Liver (tissue), 9 donors: ENCODE data around the gene KRT86. TPM values are rescaled to one million over a fixed set of nuclear protein-coding genes. Genes with fewer than 3 reads are reported as not detected.

Experiments
- DNase-seq: peaks from one replicate; pipeline ENCODE4 v3.0.0-alpha.2; 2017; ENCODE audit warnings: low spot score
- H3K27ac ChIP-seq, 2 donors: one replicate each; pipeline ENCODE4 v1.7.0; 2013; ENCODE audit warnings: inconsistent platforms in 2 of 2, low read length in 2 of 2, control low read depth in 1 of 2, low read depth in 1 of 2, mild to moderate bottlenecking in 1 of 2
- H3K27me3 ChIP-seq, 4 donors: one replicate each; pipeline versions ENCODE4 v1.6.1 to v1.7.0; 2013; ENCODE audit warnings: low read length in 3 of 4, inconsistent platforms in 1 of 4, mild to moderate bottlenecking in 1 of 4, moderate library complexity in 1 of 4; ENCODE audit not compliant: control insufficient read depth in 4 of 4, insufficient read depth in 4 of 4
- H3K36me3 ChIP-seq, 4 donors: one replicate each; pipeline versions ENCODE4 v1.6.1 to v1.7.0; 2013; ENCODE audit warnings: low read length in 3 of 4, mild to moderate bottlenecking in 3 of 4, low read depth in 1 of 4, moderate library complexity in 1 of 4; ENCODE audit not compliant: control insufficient read depth in 4 of 4, insufficient read depth in 3 of 4
- H3K4me1 ChIP-seq, 4 donors: one replicate each; pipeline versions ENCODE4 v1.6.1 to v1.7.0; 2013; ENCODE audit warnings: low read length in 3 of 4, mild to moderate bottlenecking in 3 of 4, moderate library complexity in 1 of 4; ENCODE audit not compliant: control insufficient read depth in 4 of 4, insufficient read depth in 4 of 4
- H3K4me3 ChIP-seq, 3 donors: one replicate each; pipeline versions ENCODE4 v1.6.1 to v1.7.0; 2013; ENCODE audit warnings: low read length in 3 of 3, control low read depth in 1 of 3, low read depth in 1 of 3, mild to moderate bottlenecking in 1 of 3
- H3K9ac ChIP-seq, 2 donors: one replicate each; pipeline ENCODE4 v1.7.0; 2013; ENCODE audit warnings: low read length in 2 of 2, mild to moderate bottlenecking in 2 of 2, moderate library complexity in 2 of 2, control low read depth in 1 of 2, low read depth in 1 of 2
- H3K9me3 ChIP-seq, 4 donors: one replicate each; pipeline versions ENCODE4 v1.6.1 to v1.7.0; 2013; ENCODE audit warnings: low read length in 3 of 4; ENCODE audit not compliant: control insufficient read depth in 4 of 4
- EGR1 ChIP-seq, 2 donors: IDR thresholded peaks; 2 replicates each; pipeline ENCODE4 v1.6.1; 2016 to 2018; ENCODE audit warnings: antibody characterized with exemption in 2 of 2, low read depth in 2 of 2
- FOXA1 ChIP-seq: IDR thresholded peaks from 2 replicates; pipeline ENCODE4 v1.6.1; 2016; ENCODE audit warnings: antibody characterized with exemption
- FOXA2 ChIP-seq: IDR thresholded peaks from 2 replicates; pipeline ENCODE4 v1.6.1; 2016; ENCODE audit warnings: antibody characterized with exemption
- GABPA ChIP-seq, 2 donors: IDR thresholded peaks in 1 of 2; conservative IDR thresholded peaks in 1 of 2; 2 replicates each; pipeline ENCODE4 v1.6.1; 2016; ENCODE audit warnings: antibody characterized with exemption in 2 of 2, mild to moderate bottlenecking in 1 of 2, moderate library complexity in 1 of 2
- HNF4A ChIP-seq, 2 donors: conservative IDR thresholded peaks; 2 replicates each; pipeline ENCODE4 v1.6.1; 2016; ENCODE audit warnings: antibody characterized with exemption in 2 of 2, mild to moderate bottlenecking in 2 of 2
- HNF4G ChIP-seq: IDR thresholded peaks from 2 replicates; pipeline ENCODE4 v1.6.1; 2016; ENCODE audit warnings: antibody characterized with exemption
- JUND ChIP-seq, 2 donors: IDR thresholded peaks; 2 replicates each; pipeline ENCODE4 v1.6.1; 2016; ENCODE audit warnings: antibody characterized with exemption in 2 of 2
- NR2F2 ChIP-seq: IDR thresholded peaks from 2 replicates; pipeline ENCODE4 v1.6.1; 2016; ENCODE audit warnings: antibody characterized with exemption
- RAD21 ChIP-seq, 2 donors: IDR thresholded peaks; 2 replicates each; pipeline ENCODE4 v1.6.1; 2016; ENCODE audit warnings: antibody characterized with exemption in 2 of 2, mild to moderate bottlenecking in 2 of 2
- RXRA ChIP-seq, 2 donors: IDR thresholded peaks; 2 replicates each; pipeline ENCODE4 v1.6.1; 2017 to 2018; ENCODE audit warnings: antibody characterized with exemption in 2 of 2, mild to moderate bottlenecking in 1 of 2
- SP1 ChIP-seq: IDR thresholded peaks from 2 replicates; pipeline ENCODE4 v1.6.1; 2018; ENCODE audit warnings: antibody characterized with exemption, mild to moderate bottlenecking
- TAF1 ChIP-seq: conservative IDR thresholded peaks from 2 replicates; pipeline ENCODE4 v1.6.1; 2016; ENCODE audit warnings: antibody characterized with exemption, mild to moderate bottlenecking
- WGBS: extraction: QIAGEN DNeasy Blood & Tissue Kit; methylation state at CpG from one replicate; pipeline ENCODE4 v1.1.7; 2013; 5-methylcytosine and 5-hydroxymethylcytosine counted together
- polyA plus RNA-seq, 2 donors: library from polyadenylated mRNA; stranded (reverse) in 1 of 2; unstranded in 1 of 2; fragments of 200-250 nt in 1 of 2; fragments of >200 nt in 1 of 2; fragmentation: Nextera tagmentation in 1 of 2; extraction: Ambion mirVana in 1 of 2; gene quantifications; one replicate each; pipeline versions ENCODE4 v1.2.1 to v1.2.3, GENCODE V29; 2013 to 2015
- total RNA-seq, 2 donors: library from RNA; depleted of rRNA; stranded (reverse); fragments of >200 nt; gene quantifications; one replicate each; pipeline ENCODE4 v1.2.3, GENCODE V29; 2014
- TF ChIP-seq, protein P1 (sequence below): IDR thresholded peaks from 2 replicates; pipeline ENCODE4 v1.6.1; 2016; ENCODE audit warnings: antibody characterized with exemption, mild to moderate bottlenecking
- TF ChIP-seq, protein P2 (sequence below): fragments of 150-350 bp; IDR thresholded peaks from 2 replicates; pipeline ENCODE4 v1.5.1; 2017; ENCODE audit warnings: improper control_type of control experiment, low read depth, low read length; ENCODE audit not compliant: missing input control
- TF ChIP-seq, protein P3 (sequence below): IDR thresholded peaks from 2 replicates; pipeline ENCODE4 v1.6.1; 2016; ENCODE audit warnings: antibody characterized with exemption
- TF ChIP-seq, protein P4 (sequence below): IDR thresholded peaks from 2 replicates; pipeline ENCODE4 v1.6.1; 2016; ENCODE audit warnings: antibody characterized with exemption
- TF ChIP-seq, protein P5 (sequence below): IDR thresholded peaks from 2 replicates; pipeline ENCODE4 v1.6.1; 2016; ENCODE audit warnings: antibody characterized with exemption
- donor health status: healthy.
- donor health status: healthy.
- donor health status: healthy.
- donor health status: healthy.
- donor health status: healthy.

KRT86 gene
- total and polyA plus RNA-seq, 4 donors, result 0.08 TPM; not detected in 3

DNA sequence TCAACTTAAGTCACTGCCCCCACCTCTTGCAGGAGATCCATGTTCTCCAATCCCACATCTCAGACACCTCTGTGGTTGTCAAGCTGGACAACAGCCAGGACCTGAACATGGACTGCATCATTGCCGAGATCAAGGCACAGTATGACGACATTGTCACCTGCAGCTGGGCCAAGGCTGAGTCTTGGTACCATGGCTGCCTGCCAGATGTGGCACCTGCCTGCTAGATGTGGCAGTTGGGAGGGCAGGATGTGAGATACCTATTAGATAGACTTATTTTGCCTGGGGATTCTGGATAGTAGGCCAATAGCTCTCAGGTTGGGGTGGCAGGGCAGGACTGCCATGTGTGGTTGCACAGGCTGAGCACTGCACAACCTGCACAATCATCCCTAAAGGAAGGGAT lies 7.9 kb upstream of the KRT86 start:
- WGBS, result 82% methylated on average over 2 of the region's 2 CpGs
- H3K4me1 ChIP-seq, result no peaks in the 10 kb centered on the region
- no peaks in the 10 kb centered on the region for H3K36me3 ChIP-seq
- no peak for DNase-seq
- no peaks in the 10 kb centered on the region for H3K9me3 ChIP-seq
- H3K27me3 ChIP-seq, result no peaks in the 10 kb centered on the region
- H3K27ac ChIP-seq, result no peak overlapping the region
- H3K9ac ChIP-seq, result no peak overlapping the region
- TF ChIP-seq, protein P1, sequence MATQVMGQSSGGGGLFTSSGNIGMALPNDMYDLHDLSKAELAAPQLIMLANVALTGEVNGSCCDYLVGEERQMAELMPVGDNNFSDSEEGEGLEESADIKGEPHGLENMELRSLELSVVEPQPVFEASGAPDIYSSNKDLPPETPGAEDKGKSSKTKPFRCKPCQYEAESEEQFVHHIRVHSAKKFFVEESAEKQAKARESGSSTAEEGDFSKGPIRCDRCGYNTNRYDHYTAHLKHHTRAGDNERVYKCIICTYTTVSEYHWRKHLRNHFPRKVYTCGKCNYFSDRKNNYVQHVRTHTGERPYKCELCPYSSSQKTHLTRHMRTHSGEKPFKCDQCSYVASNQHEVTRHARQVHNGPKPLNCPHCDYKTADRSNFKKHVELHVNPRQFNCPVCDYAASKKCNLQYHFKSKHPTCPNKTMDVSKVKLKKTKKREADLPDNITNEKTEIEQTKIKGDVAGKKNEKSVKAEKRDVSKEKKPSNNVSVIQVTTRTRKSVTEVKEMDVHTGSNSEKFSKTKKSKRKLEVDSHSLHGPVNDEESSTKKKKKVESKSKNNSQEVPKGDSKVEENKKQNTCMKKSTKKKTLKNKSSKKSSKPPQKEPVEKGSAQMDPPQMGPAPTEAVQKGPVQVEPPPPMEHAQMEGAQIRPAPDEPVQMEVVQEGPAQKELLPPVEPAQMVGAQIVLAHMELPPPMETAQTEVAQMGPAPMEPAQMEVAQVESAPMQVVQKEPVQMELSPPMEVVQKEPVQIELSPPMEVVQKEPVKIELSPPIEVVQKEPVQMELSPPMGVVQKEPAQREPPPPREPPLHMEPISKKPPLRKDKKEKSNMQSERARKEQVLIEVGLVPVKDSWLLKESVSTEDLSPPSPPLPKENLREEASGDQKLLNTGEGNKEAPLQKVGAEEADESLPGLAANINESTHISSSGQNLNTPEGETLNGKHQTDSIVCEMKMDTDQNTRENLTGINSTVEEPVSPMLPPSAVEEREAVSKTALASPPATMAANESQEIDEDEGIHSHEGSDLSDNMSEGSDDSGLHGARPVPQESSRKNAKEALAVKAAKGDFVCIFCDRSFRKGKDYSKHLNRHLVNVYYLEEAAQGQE, result no peak
- TF ChIP-seq TAF1, result no peak
- TF ChIP-seq, protein P2, sequence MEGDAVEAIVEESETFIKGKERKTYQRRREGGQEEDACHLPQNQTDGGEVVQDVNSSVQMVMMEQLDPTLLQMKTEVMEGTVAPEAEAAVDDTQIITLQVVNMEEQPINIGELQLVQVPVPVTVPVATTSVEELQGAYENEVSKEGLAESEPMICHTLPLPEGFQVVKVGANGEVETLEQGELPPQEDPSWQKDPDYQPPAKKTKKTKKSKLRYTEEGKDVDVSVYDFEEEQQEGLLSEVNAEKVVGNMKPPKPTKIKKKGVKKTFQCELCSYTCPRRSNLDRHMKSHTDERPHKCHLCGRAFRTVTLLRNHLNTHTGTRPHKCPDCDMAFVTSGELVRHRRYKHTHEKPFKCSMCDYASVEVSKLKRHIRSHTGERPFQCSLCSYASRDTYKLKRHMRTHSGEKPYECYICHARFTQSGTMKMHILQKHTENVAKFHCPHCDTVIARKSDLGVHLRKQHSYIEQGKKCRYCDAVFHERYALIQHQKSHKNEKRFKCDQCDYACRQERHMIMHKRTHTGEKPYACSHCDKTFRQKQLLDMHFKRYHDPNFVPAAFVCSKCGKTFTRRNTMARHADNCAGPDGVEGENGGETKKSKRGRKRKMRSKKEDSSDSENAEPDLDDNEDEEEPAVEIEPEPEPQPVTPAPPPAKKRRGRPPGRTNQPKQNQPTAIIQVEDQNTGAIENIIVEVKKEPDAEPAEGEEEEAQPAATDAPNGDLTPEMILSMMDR, result no peak
- TF ChIP-seq, protein P3, sequence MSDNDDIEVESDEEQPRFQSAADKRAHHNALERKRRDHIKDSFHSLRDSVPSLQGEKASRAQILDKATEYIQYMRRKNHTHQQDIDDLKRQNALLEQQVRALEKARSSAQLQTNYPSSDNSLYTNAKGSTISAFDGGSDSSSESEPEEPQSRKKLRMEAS, result no peak
- no peak for TF ChIP-seq HNF4A (conservative IDR thresholded peaks at IDR 0.05)
- TF ChIP-seq SP1, result no peak
- TF ChIP-seq FOXA1, result no peak
- TF ChIP-seq NR2F2, result no peak
- no peak for TF ChIP-seq EGR1 (IDR thresholded peaks at IDR 0.05; ENCODE audit: low read depth in 2 of 2)
- TF ChIP-seq FOXA2, result no peak
- TF ChIP-seq, protein P4, sequence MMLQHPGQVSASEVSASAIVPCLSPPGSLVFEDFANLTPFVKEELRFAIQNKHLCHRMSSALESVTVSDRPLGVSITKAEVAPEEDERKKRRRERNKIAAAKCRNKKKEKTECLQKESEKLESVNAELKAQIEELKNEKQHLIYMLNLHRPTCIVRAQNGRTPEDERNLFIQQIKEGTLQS, result no peak
- no peak overlapping the region for H3K4me3 ChIP-seq

DNA sequence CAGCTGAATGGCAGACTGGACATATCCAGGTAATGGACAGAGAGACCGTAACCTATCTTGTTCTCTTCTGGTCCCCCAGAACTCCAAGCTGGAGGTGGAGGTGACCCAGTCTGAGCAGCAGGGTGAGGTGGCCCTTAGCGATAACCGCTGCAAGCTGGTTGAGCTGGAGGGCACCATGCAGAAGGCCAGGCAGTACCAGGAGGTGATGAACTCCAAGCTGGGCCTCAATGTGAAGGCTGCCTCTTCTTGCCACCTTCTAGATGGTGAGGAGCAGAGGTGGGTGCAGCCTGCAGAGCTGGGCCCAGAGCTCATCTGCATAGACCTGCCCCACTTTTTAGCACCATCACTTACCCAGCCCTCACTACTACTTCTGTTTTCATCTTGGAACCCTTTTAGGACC lies 7.2 kb upstream of the KRT86 start:
- H3K27ac ChIP-seq, result no peak overlapping the region
- H3K9ac ChIP-seq, result no peak overlapping the region
- no peaks in the 10 kb centered on the region for H3K27me3 ChIP-seq
- no peak overlapping the region for H3K4me3 ChIP-seq
- DNase-seq, result no peak
- no peaks in the 10 kb centered on the region for H3K36me3 ChIP-seq
- no peaks in the 10 kb centered on the region for H3K9me3 ChIP-seq
- H3K4me1 ChIP-seq, result no peaks in the 10 kb centered on the region
- 83% methylated on average over 3 of the region's 3 CpGs for WGBS
- TF ChIP-seq SP1 (no peak), EGR1 (IDR thresholded peaks at IDR 0.05; ENCODE audit: low read depth in 2 of 2) (no peak), NR2F2 (no peak), HNF4G (no peak), GABPA (IDR thresholded peaks at IDR 0.05 in 1 of 2, conservative IDR thresholded peaks at IDR 0.05 in 1 of 2) (no peak), FOXA1 (no peak), HNF4A (conservative IDR thresholded peaks at IDR 0.05) (no peak), RAD21 (IDR thresholded peaks at IDR 0.05) (no peak), RXRA (IDR thresholded peaks at IDR 0.05) (no peak), JUND (IDR thresholded peaks at IDR 0.05) (no peak)
- TF ChIP-seq, protein P1, result no peak
- TF ChIP-seq, protein P4, result no peak
- TF ChIP-seq, protein P2, result no peak
- TF ChIP-seq, protein P3, result no peak
- TF ChIP-seq, protein P5, sequence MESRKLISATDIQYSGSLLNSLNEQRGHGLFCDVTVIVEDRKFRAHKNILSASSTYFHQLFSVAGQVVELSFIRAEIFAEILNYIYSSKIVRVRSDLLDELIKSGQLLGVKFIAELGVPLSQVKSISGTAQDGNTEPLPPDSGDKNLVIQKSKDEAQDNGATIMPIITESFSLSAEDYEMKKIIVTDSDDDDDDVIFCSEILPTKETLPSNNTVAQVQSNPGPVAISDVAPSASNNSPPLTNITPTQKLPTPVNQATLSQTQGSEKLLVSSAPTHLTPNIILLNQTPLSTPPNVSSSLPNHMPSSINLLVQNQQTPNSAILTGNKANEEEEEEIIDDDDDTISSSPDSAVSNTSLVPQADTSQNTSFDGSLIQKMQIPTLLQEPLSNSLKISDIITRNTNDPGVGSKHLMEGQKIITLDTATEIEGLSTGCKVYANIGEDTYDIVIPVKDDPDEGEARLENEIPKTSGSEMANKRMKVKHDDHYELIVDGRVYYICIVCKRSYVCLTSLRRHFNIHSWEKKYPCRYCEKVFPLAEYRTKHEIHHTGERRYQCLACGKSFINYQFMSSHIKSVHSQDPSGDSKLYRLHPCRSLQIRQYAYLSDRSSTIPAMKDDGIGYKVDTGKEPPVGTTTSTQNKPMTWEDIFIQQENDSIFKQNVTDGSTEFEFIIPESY, result no peak
